ENCODE results near the gene DUOXA1.

DNA sequence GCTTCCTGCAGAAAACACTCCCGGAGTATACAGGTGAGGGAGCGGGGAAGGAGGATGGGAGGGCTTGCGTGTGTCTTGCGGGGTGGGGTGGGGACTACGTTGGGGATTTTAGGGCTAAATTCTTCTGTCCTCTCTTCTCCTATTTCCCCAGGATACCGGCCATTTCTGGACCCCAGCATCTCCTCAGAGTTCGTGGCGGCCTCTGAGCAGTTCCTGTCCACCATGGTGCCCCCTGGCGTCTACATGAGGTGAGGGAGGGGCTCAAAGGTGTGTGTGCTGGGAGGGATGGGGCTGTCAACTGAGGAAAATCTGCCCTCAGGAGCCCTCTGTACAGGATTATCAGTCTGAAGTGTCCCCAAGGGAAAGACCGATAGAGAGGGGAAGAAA is 6.7 kb upstream of the DUOXA1 start:
- TF ChIP-seq NFIC (IDR thresholded peaks at IDR 0.05), result no peak
- no peak for TF ChIP-seq REST (IDR thresholded peaks at IDR 0.05; ENCODE audit: low read depth)
